T-helper 2 cell treated with Interferon-gamma antibody and Interleukin-4, amounts not matched to agents 100 ng/mL and 5 ng/mL, for 36 hours (primary cell): ENCODE measurements around the gene NDUFB4. TPM values are rescaled to one million over a fixed set of nuclear protein-coding genes. Genes with fewer than 3 reads are reported as not detected.

Experiments
- intact Hi-C: fragments of 100-400 bp; cut with micrococcal nuclease; formaldehyde crosslinking; loops from one replicate; pipeline ENCODE4 v1.15.1; 2023
- total RNA-seq: library from RNA; stranded (reverse); gene quantifications from 2 replicates; pipeline ENCODE4 v1.2.3, GENCODE V29; 2022

NDUFB4 gene
- 128 and 131 TPM in 2 replicates for total RNA-seq

DNA sequence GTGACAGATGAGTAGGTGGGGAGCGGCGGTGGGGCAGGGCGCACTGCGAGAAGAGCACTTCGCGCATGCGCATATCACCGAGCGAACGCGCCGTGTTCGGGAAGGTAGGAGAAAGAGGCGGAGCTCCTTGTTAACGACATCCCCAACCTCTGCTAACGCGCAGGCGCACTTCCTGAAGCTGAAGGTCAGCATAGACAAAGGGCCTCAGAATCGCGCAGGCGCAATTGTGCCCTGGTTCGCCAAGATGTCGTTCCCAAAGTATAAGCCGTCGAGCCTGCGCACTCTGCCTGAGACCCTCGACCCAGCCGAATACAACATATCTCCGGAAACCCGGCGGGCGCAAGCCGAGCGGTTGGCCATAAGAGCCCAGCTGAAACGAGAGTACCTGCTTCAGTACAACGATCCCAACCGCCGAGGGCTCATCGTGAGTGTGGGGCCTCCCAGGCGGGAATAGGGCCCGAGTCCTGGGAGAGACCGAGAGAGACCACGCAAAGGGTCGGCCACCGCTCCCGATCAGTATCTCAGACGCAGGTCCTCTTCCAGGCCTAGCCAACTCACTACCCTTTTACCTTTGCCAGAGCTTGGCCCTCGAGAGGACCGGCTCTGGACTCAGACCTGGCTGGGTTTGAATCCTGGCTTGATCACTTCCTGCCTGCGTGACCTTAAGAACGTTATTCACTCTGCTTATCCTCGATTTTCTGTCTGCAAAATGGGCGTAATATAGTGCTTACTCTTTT lies at the start of gene NDUFB4:
TSS of gene NDUFB4 (plus strand) at position 221 of the 737 bp plus-strand sequence. CDS start at position 245, 24 bp downstream.
- intact Hi-C loops, result loop anchor here (1.0 to 5.0 kb wide), 8 partner anchors 37 to 1355 kb away; partner anchors contain the start of genes B4GALT4, GOLGB1, GTF2E1 and LRRC58

- intact Hi-C loops, result no loop called here
Measured at GRCh38 chr3:120550546-120550945, 45.6 kb upstream of the NDUFB4 start.

GRCh38 chr3:120552184-120553172 lies 43.7 kb upstream of the NDUFB4 start:
- intact Hi-C loops, result no loop called here

- intact Hi-C loops, result loop anchor here (5.0 kb wide), 2 partner anchors 208 to 663 kb away; partner anchors contain the start of gene LRRC58
Measured at GRCh38 chr3:120554812-120555606, 41.1 kb upstream of the NDUFB4 start.

DNA sequence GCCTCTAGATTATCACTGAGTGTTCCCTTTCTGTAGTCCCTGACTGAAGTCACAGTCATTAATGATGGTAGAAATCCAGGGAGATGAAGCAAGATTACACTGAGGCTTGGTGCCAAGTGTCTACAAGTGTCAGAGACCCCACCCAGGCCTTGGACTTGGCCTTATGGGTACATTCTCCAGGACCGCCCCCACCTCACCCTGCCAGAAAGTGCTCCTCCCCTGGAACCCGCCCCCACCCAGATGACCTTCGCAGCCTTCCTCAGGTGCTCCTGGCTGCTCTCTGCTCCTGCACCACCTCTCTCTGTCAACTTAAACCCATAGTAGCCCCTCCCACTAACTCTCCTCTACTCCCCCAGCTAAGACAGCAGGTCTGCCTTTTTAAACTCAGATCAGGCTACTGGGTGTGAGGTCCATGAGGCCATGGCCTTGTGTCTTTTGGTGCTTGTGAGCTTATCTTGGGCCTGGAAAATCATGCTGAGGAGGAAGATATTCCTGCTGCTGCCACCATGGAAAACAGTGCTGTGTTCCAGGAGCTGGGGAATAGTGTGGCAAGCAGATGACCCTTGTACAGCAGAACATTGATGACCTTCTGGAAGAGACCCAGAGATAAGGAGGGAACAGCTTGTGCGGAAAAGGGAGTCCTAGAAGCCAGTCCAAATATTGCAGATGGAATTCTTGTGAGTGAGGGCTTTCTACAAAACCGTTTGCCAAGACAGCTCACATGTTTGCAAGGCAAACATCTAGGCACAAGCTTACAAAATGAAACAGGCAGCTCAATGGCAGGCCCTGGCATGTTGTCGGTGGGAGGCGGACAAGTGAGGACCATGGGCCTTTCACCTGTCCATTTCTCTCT lies 40.3 kb upstream of the NDUFB4 start:
- intact Hi-C loops, result loop anchor here (5.0 kb wide), 2 partner anchors 209 to 664 kb away; partner anchors contain the start of gene LRRC58

GRCh38 chr3:120557115-120557514 lies 39.0 kb upstream of the NDUFB4 start:
- intact Hi-C loops, result loop anchor here (5.0 kb wide), 2 partner anchors 210 to 665 kb away; partner anchors contain the start of gene LRRC58

GRCh38 chr3:120558771-120559241 lies 37.3 kb upstream of the NDUFB4 start:
- intact Hi-C loops, result loop anchor here (1.0 to 5.0 kb wide), 6 partner anchors 37 to 667 kb away; partner anchors contain the start of genes GSK3B, LRRC58 and NDUFB4

- intact Hi-C loops, result loop anchor here (1.0 to 5.0 kb wide), 6 partner anchors 37 to 667 kb away; partner anchors contain the start of genes GSK3B, GTF2E1, LRRC58 and NDUFB4
Measured at GRCh38 chr3:120559242-120560061, 36.7 kb upstream of the NDUFB4 start.

DNA sequence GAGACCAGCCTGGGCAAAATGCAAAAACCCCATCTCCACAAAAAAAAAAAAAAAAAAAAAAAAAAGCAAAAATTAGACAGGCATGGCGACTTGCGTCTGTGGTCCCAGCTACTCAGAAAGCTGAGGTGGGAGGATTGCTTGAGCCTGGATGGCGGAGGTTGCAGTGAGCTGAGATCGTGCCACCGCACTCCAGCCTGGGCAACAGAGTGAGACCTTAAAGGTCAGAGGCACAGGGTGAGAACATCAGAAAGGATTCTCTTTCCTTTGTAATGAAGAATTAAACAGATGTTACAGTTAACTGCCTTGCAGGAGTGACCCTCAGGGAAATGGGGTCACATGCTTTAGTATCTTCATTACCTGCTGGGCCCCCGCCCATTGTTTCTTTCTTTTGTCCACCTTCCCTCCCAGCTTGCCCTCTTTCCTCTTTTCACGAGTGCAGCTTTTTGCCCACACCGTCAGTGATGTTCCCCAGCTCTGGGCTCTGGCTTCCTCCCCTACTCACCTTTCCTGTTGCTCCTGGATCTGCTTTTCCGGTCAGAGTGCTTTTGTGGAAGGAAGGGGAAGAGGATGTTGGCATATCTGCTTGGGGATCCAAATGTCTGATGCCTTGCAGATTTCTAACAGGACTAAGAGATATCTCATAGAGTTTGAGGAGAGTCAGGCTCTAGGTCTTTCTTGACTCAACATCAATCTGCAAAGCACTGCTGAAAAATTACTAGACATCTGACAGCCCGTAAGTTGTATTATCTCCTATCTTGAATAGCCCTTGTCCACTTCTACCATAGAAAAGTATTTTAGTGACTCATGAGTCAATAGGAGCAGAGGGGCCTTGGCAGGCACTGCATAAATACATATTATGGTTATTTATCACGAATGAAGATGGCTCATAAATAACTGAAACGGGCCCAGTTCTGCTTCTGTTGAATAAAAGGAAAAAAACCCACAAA lies 35.6 kb upstream of the NDUFB4 start:
- intact Hi-C loops, result loop anchor here (1.0 to 2.0 kb wide), 2 partner anchors 182 to 235 kb away; partner anchors contain the start of genes GTF2E1 and RABL3

- intact Hi-C loops, result loop anchor here (1.0 to 2.0 kb wide), 2 partner anchors 181 to 234 kb away; partner anchors contain the start of genes GTF2E1 and RABL3
Measured at GRCh38 chr3:120561251-120562045, 34.7 kb upstream of the NDUFB4 start.

- intact Hi-C loops, result no loop called here
Measured at GRCh38 chr3:120563356-120564022, 32.6 kb upstream of the NDUFB4 start.

DNA sequence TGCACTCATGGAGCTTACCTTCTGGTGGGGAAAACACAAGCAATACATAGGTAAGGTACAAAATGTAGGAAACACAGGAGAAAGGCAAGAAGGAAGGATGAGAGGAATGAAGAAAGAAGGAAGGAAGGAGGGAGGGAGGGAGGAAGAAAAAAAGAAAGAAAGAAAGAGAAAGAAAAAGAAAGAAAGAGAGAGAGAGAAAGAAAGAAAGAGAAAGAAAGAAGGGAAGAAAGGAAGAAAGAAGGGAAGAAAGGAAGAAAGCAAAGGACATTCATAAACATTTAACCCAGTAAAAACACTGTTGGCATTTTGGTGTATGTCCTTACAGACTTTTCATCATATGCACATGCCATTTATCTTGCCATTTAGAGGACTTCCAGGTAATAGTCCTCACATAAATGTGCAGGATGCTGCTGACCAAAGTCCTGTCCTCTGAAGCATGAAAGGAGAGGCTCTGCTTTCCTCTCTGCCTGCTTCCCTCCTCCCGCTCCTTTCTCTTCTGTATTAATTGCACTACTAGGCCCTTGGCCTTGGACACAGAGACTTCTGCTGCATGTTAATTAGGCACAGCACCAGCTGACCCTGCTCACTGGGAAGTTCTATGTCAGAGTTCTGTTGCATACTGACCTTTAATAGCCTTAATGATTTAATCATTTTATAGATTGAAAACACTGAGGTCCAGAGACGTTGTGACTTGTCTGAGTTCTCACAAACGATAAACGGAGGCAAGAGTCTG lies 29.7 kb upstream of the NDUFB4 start:
- intact Hi-C loops, result no loop called here

GRCh38 chr3:120567370-120568201 lies 28.6 kb upstream of the NDUFB4 start:
- intact Hi-C loops, result no loop called here

GRCh38 chr3:120568202-120568531 lies 28.0 kb upstream of the NDUFB4 start:
- intact Hi-C loops, result no loop called here
